Ascending aorta (tissue), 2 donors: ENCODE data around the gene HMGB3. TPM values are rescaled to one million over a fixed set of nuclear protein-coding genes. Genes with fewer than 3 reads are reported as not detected.
"Not testable (repeated sequence)": the region's sequence is repeated elsewhere in the genome, so short reads cannot be mapped to it uniquely, and the experiment has no call there.

Source experiments
- DNase-seq, 2 donors: peaks; one replicate each; pipeline ENCODE4 v3.0.0-alpha.2; 2019; ENCODE audit warnings: low spot score in 2 of 2
- H3K27ac ChIP-seq, 2 donors: fragments of 200-600 bp; sonication (generic); one replicate each; pipeline ENCODE4 v1.5.1; 2016 to 2017; ENCODE audit warnings: mild to moderate bottlenecking in 1 of 2
- H3K27me3 ChIP-seq: fragments of 200-600 bp; sonication (generic); one replicate; pipeline ENCODE4 v1.5.1; 2017
- H3K36me3 ChIP-seq, 2 donors: fragments of 200-600 bp; sonication (generic); one replicate each; pipeline ENCODE4 v1.5.1; 2016
- H3K4me1 ChIP-seq, 2 donors: fragments of 200-600 bp; sonication (generic); one replicate each; pipeline ENCODE4 v1.5.1; 2016 to 2017; ENCODE audit warnings: mild to moderate bottlenecking in 1 of 2
- H3K4me3 ChIP-seq, 2 donors: fragments of 200-600 bp; sonication (generic); one replicate each; pipeline ENCODE4 v1.5.1; 2016 to 2017; ENCODE audit warnings: mild to moderate bottlenecking in 1 of 2
- H3K9me3 ChIP-seq, 2 donors: fragments of 200-600 bp; sonication (generic); one replicate each; pipeline ENCODE4 v1.5.1; 2016
- CTCF ChIP-seq, 3 experiments: fragments of 200-600 bp in 2 of 3; fragments of 450-650 bp in 1 of 3; sonication (generic) in 2 of 3; IDR thresholded peaks; one replicate each; pipeline ENCODE4 v1.5.1; 2016 to 2019; ENCODE audit warnings: antibody characterized with exemption in 3 of 3, mild to moderate bottlenecking in 1 of 3, moderate library complexity in 1 of 3
- intact Hi-C: fragments of 100-400 bp; cut with DNase I; formaldehyde crosslinking; loops from one replicate; pipeline ENCODE4 v1.15.1; 2023
- total RNA-seq: library from RNA; depleted of rRNA; stranded (reverse); fragments of >200 nt; gene quantifications from one replicate; pipeline ENCODE4 v1.1.0, GENCODE V29; 2016

The HMGB3 gene
- total RNA-seq, 1 donor from 2014 or later = 0.21 TPM

GRCh38 chrX:150984169-150984824, 1.2 kb downstream of the HMGB3 start:
- DNase-seq = no peak
- Histone ChIP-seq H3K36me3 (no peaks in the 10 kb centered on the region), H3K4me3 (peak overlapping the region; percentile 39 to 67), H3K27ac (no peak overlapping the region), H3K4me1 (peaks cover 0 to 2% of the 10 kb centered on the region in 2 donors), H3K27me3 (no peaks in the 10 kb centered on the region), H3K9me3 (no peaks in the 10 kb centered on the region)
- intact Hi-C loops = no loop called here
- no peak for TF ChIP-seq CTCF (IDR thresholded peaks at IDR 0.05)

DNA sequence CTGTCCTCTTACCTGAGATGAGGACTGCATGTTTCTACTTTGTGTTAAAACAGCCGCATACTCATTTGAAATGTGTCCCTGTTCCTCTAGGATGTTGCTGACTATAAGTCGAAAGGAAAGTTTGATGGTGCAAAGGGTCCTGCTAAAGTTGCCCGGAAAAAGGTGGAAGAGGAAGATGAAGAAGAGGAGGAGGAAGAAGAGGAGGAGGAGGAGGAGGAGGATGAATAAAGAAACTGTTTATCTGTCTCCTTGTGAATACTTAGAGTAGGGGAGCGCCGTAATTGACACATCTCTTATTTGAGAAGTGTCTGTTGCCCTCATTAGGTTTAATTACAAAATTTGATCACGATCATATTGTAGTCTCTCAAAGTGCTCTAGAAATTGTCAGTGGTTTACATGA, 4.6 kb downstream of the HMGB3 start:
- H3K4me1 ChIP-seq, H3K4me3 ChIP-seq, H3K36me3 ChIP-seq, intact Hi-C loops, DNase-seq, H3K27ac ChIP-seq, H3K9me3 ChIP-seq, H3K27me3 ChIP-seq: not testable (repeated sequence)

- H3K36me3 ChIP-seq = no peaks in the 10 kb centered on the region
- no peaks in the 10 kb centered on the region for H3K27me3 ChIP-seq
- no peak for DNase-seq
- TF ChIP-seq CTCF (IDR thresholded peaks at IDR 0.05) = no peak
- no peak overlapping the region for H3K4me3 ChIP-seq
- H3K9me3 ChIP-seq = no peaks in the 10 kb centered on the region
- intact Hi-C loops = no loop called here
- no peak overlapping the region for H3K27ac ChIP-seq
- peaks cover 0 to 2% of the 10 kb centered on the region in 2 donors for H3K4me1 ChIP-seq
Measured at GRCh38 chrX:150989420-150989819, 6.3 kb downstream of the HMGB3 start.

- H3K27me3 ChIP-seq = no peaks in the 10 kb centered on the region
- H3K36me3 ChIP-seq = no peaks in the 10 kb centered on the region
- no peaks in the 10 kb centered on the region for H3K9me3 ChIP-seq
- no peak overlapping the region for H3K27ac ChIP-seq
- no peaks in the 10 kb centered on the region for H3K4me1 ChIP-seq
- no peak overlapping the region for H3K4me3 ChIP-seq
- no peak for DNase-seq
- no peak for TF ChIP-seq CTCF (IDR thresholded peaks at IDR 0.05)
- intact Hi-C loops = no loop called here
Measured at GRCh38 chrX:150990910-150991309, 7.8 kb downstream of the HMGB3 start.

DNA sequence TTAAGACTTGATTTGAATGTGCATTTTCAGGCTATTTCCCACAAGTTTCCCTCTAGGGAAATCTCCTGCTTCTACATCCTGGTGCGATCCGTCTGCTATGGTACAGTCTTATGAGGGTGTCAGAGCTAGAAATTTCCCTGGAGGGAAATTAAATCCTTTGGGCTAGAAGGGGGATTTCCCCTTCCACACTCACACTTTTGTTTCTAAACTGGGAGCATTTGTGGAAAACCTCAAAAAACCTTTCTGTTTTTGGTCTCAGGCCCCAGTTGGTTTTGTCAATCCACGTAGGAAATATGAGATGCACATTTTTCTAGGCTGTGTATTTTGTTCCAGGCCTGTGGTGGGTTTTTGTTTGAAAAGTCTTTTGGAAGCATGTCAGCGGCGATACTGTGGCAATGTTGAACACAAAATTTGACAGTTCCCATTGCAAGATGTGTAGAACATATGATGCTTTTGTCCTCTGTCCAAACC, 17.8 kb downstream of the HMGB3 start:
- no peak for DNase-seq
- intact Hi-C loops = no loop called here
- TF ChIP-seq CTCF (IDR thresholded peaks at IDR 0.05) = no peak
- no peak overlapping the region for H3K4me3 ChIP-seq
- H3K36me3 ChIP-seq = no peaks in the 10 kb centered on the region
- H3K9me3 ChIP-seq = no peaks in the 10 kb centered on the region
- no peak overlapping the region for H3K27ac ChIP-seq
- no peaks in the 10 kb centered on the region for H3K4me1 ChIP-seq
- H3K27me3 ChIP-seq = no peaks in the 10 kb centered on the region

DNA sequence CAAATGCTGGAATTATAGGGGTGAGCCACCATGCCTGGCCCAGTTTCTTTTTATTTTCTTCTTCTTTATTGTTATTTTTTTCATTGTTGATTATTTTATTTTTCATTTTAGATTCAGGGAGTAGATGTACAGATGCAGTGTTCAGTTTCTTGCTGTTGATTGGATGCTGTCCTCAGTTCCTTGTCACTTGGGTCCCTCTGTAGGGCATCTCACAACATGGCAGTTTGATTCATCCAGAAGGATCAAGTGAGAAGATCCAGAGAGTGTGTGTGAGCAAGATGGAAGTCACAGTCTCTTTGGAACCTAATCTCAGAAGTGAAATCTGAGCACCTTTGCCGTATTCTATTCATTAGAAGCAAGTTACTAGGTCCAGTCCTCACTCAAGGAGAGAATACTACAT, 20.9 kb downstream of the HMGB3 start:
- H3K36me3 ChIP-seq = no peaks in the 10 kb centered on the region
- no peak for DNase-seq
- TF ChIP-seq CTCF (IDR thresholded peaks at IDR 0.05) = no peak
- H3K27ac ChIP-seq = no peak overlapping the region
- H3K9me3 ChIP-seq = no peaks in the 10 kb centered on the region
- H3K4me3 ChIP-seq = no peak overlapping the region
- H3K4me1 ChIP-seq = no peaks in the 10 kb centered on the region
- intact Hi-C loops = no loop called here
- no peaks in the 10 kb centered on the region for H3K27me3 ChIP-seq
